ENCODE results near the gene PRKN. TPM values are rescaled to one million over a fixed set of nuclear protein-coding genes. Genes with fewer than 3 reads are reported as not detected.
A peak's percentile ranks its signal among the peaks of the same experiment; 100 is the strongest.

The PRKN gene
- total RNA-seq, 1 experiment from 2014 or later, result 2.0 TPM

DNA sequence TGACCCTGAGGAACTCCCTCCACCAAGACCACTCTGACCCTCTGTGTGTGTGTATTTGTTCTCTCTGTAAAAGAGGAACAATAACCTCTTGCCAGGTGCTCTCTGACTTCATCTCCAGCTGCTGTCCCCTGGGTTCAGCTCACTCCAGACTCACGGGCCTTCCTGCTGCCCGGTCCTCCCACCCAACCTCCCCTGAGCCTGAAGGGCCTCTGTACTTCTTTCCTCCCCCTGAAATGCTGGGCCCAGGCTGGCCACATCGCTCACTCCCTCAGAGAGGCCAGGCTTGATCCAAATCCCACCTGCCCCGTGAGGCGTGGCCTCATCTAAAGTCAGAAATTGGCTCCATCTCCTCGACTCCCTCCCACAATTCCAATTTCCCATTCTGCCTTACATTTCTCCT lies 202.4 kb downstream of the PRKN start:
- Histone ChIP-seq H3K9me3 (ENCODE audit: control insufficient read depth, low read depth, low read length) (no peaks in the 10 kb centered on the region), H3K23me2 (ENCODE audit: insufficient read length, low read depth, low read length, poor library complexity, severe bottlenecking) (no peaks in the 10 kb centered on the region), H3K79me1 (ENCODE audit: insufficient read depth, low read depth, low read length, poor library complexity, severe bottlenecking) (no peaks in the 10 kb centered on the region), H3K27ac (ENCODE audit: insufficient read length, low read depth, low read length) (no peak overlapping the region), H3K4ac (ENCODE audit: low read depth, low read length) (no peak overlapping the region), H2AK5ac (ENCODE audit: insufficient read length, low read length) (no peak overlapping the region), H3K14ac (ENCODE audit: insufficient read depth, low read length) (no peak overlapping the region), H2BK20ac (ENCODE audit: low read depth, low read length, poor library complexity, severe bottlenecking) (no peak overlapping the region), H3K4me1 (ENCODE audit: insufficient read depth, low read length) (no peaks in the 10 kb centered on the region), H3K18ac (ENCODE audit: insufficient read length, low read depth, low read length) (no peak overlapping the region), H3K56ac (ENCODE audit: insufficient read length, low read depth, low read length) (no peak overlapping the region), H3K9ac (ENCODE audit: extremely low read depth, insufficient read length, low read length) (no peak overlapping the region), H2BK12ac (ENCODE audit: insufficient read length, low read depth, low read length) (no peak overlapping the region), H4K8ac (replicated peaks; ENCODE audit: insufficient read length, low read depth, low read length) (no peak overlapping the region), H2BK120ac (ENCODE audit: low read depth, low read length, poor library complexity, severe bottlenecking) (no peak overlapping the region), H3T11ph (ENCODE audit: low read length) (no peak overlapping the region), H3K27me3 (ENCODE audit: insufficient read depth, low read length) (no peaks in the 10 kb centered on the region), H2BK5ac (ENCODE audit: insufficient read length, low read length) (no peak overlapping the region), H4K20me1 (ENCODE audit: control insufficient read depth, insufficient read depth, insufficient read length) (no peaks in the 10 kb centered on the region), H3K4me2 (ENCODE audit: insufficient read depth, insufficient read length, low read length) (no peak overlapping the region), H2BK15ac (ENCODE audit: low read depth, low read length) (no peak overlapping the region), H3K79me2 (ENCODE audit: insufficient read depth, low read length) (no peaks in the 10 kb centered on the region), H2AFZ (ENCODE audit: low read length) (no peak overlapping the region), H4K91ac (ENCODE audit: insufficient read length, low read depth, low read length) (no peak overlapping the region), H4K5ac (ENCODE audit: insufficient read length, low read depth, low read length) (no peak overlapping the region), H3K23ac (ENCODE audit: insufficient read length, low read depth, low read length) (no peak overlapping the region)
- no peaks in the 10 kb centered on the region for H3K9me3 Mint-ChIP-seq
- peaks cover 10 to 18% of the 10 kb centered on the region in 2 experiments for H3K4me1 Mint-ChIP-seq
- TF ChIP-seq, protein P1, sequence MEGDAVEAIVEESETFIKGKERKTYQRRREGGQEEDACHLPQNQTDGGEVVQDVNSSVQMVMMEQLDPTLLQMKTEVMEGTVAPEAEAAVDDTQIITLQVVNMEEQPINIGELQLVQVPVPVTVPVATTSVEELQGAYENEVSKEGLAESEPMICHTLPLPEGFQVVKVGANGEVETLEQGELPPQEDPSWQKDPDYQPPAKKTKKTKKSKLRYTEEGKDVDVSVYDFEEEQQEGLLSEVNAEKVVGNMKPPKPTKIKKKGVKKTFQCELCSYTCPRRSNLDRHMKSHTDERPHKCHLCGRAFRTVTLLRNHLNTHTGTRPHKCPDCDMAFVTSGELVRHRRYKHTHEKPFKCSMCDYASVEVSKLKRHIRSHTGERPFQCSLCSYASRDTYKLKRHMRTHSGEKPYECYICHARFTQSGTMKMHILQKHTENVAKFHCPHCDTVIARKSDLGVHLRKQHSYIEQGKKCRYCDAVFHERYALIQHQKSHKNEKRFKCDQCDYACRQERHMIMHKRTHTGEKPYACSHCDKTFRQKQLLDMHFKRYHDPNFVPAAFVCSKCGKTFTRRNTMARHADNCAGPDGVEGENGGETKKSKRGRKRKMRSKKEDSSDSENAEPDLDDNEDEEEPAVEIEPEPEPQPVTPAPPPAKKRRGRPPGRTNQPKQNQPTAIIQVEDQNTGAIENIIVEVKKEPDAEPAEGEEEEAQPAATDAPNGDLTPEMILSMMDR (conservative IDR thresholded peaks at IDR 0.05), result no peak
- H3K4me3 Mint-ChIP-seq, result no peak overlapping the region
- H3K27me3 Mint-ChIP-seq (ENCODE audit: low read depth), result no peaks in the 10 kb centered on the region
- H3K36me3 Mint-ChIP-seq (ENCODE audit: insufficient read depth in 1 of 3, low read depth in 3 of 3), result no peaks in the 10 kb centered on the region
- H3K27ac Mint-ChIP-seq, result peak overlapping the region in 1 of 3 experiments; percentile 21; a peak in 2 of 7 replicates
- no CpG with 5 or more reads among the region's 6 CpGs for WGBS (ENCODE audit: extremely low coverage, insufficient read length, low lambda C conversion rate)
- no peak for DNase-seq
